ENCODE data around the gene BNC2.
"Not testable (repeated sequence)": the region's sequence is repeated elsewhere in the genome, so short reads cannot be mapped to it uniquely, and the experiment has no call there.

The BNC2 gene

GRCh38 chr9:16484180-16484579 lies 386.3 kb downstream of the BNC2 start:
- no peak for DNase-seq

GRCh38 chr9:16482764-16483163 lies 387.7 kb downstream of the BNC2 start:
- DNase-seq = no peak

GRCh38 chr9:16480584-16480983 lies 389.9 kb downstream of the BNC2 start:
- DNase-seq = not testable (repeated sequence)

GRCh38 chr9:16475996-16476395 lies 394.5 kb downstream of the BNC2 start:
- no peak for DNase-seq

GRCh38 chr9:16475257-16475656 lies 395.2 kb downstream of the BNC2 start:
- DNase-seq = no peak

GRCh38 chr9:16469184-16469583 lies 401.3 kb downstream of the BNC2 start:
- no peak for DNase-seq

- DNase-seq = no peak
Observed at GRCh38 chr9:16461851-16462250, 408.6 kb downstream of the BNC2 start.

- DNase-seq = no peak
Observed at GRCh38 chr9:16461137-16461840, 409.2 kb downstream of the BNC2 start.

GRCh38 chr9:16460696-16461095 lies 409.8 kb downstream of the BNC2 start:
- DNase-seq = no peak

- DNase-seq = no peak
Observed at GRCh38 chr9:16459421-16460148, 410.9 kb downstream of the BNC2 start.

GRCh38 chr9:16458696-16459420 lies 411.6 kb downstream of the BNC2 start:
- no peak for DNase-seq

GRCh38 chr9:16455842-16456241 lies 414.6 kb downstream of the BNC2 start:
- DNase-seq = no peak

- no peak for DNase-seq
Observed at GRCh38 chr9:16453390-16453789, 417.1 kb downstream of the BNC2 start.

GRCh38 chr9:16450578-16450977 lies 419.9 kb downstream of the BNC2 start:
- DNase-seq = no peak

GRCh38 chr9:16450043-16450442 lies 420.4 kb downstream of the BNC2 start:
- no peak for DNase-seq

- no peak for DNase-seq
Observed at GRCh38 chr9:16449076-16449730, 421.3 kb downstream of the BNC2 start.

GRCh38 chr9:16447946-16448345 lies 422.5 kb downstream of the BNC2 start:
- no peak for DNase-seq

GRCh38 chr9:16446636-16447035 lies 423.8 kb downstream of the BNC2 start:
- DNase-seq = no peak

GRCh38 chr9:16445141-16445920 lies 425.1 kb downstream of the BNC2 start:
- no peak for DNase-seq

- no peak for DNase-seq
Observed at GRCh38 chr9:16442622-16443021, 427.8 kb downstream of the BNC2 start.

- no peak for DNase-seq
Observed at GRCh38 chr9:16441791-16442190, 428.7 kb downstream of the BNC2 start.

- not testable (repeated sequence) for DNase-seq
Observed at GRCh38 chr9:16438831-16439230, 431.6 kb downstream of the BNC2 start.

- no peak for DNase-seq
Observed at GRCh38 chr9:16436545-16436944, 433.9 kb downstream of the BNC2 start.

Data from amniotic stem cell (primary cell).